Mesothelial cell of epicardium (in vitro differentiated cells): ENCODE results near the gene RAP1A. TPM values are rescaled to one million over a fixed set of nuclear protein-coding genes. Genes with fewer than 3 reads are reported as not detected.

ENCODE experiments used
- DNase-seq, 2 experiments: peaks; one replicate each; pipeline ENCODE4 v3.0.0; 2021; ENCODE audit warnings: low spot score in 2 of 2; ENCODE audit not compliant: unreplicated experiment in 2 of 2
- H3K27ac Mint-ChIP-seq: 2 replicates; pipeline ENCODE4 v1.8.0; 2021; ENCODE audit warnings: mixed read lengths
- H3K27me3 Mint-ChIP-seq: 2 replicates; pipeline ENCODE4 v1.8.0; 2021; ENCODE audit warnings: low read depth, mixed read lengths
- H3K36me3 Mint-ChIP-seq: 2 replicates; pipeline ENCODE4 v1.8.0; 2021; ENCODE audit warnings: mixed read lengths
- H3K4me1 Mint-ChIP-seq: 2 replicates; pipeline ENCODE4 v1.8.0; 2021; ENCODE audit warnings: mixed read lengths
- H3K4me3 Mint-ChIP-seq: 2 replicates; pipeline ENCODE4 v1.8.0; 2021; ENCODE audit warnings: mild to moderate bottlenecking, moderate library complexity, mixed read lengths
- H3K9me3 Mint-ChIP-seq: 2 replicates; pipeline ENCODE4 v1.8.0; 2021; ENCODE audit warnings: mixed read lengths
- total RNA-seq: library from RNA; stranded (reverse); gene quantifications from 3 replicates; pipeline ENCODE4 v1.2.1, GENCODE V29; 2021
- TF ChIP-seq, protein P1 (sequence below): fragments of 200-600 bp; sonication (generic); IDR thresholded peaks from one replicate; pipeline ENCODE4 v1.5.0; 2021; ENCODE audit warnings: antibody characterized with exemption; ENCODE audit not compliant: unreplicated experiment

The RAP1A gene
- total RNA-seq, 1 donor from 2014 or later: 28.3 TPM

DNA sequence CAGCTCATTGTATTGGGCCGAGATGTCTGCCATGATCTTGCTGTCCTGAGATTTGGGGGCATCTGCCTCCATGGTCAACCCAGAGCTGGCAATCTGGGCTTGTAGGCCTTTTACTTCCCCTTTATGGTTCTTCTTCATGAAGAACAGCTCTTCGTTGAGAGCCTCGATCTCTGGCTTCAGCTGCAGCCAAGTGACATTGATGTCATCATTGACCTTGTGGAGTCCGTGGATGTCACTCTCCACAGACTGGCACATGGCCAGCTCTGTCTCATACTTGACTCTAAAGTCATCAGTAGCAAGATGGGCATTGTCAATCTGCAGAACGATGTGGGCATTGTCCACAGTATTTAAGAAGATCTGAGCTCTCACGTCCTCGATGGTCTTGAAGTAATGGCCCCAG is 29.2 kb downstream of the RAP1A start:
- Mint-ChIP-seq H3K27me3 (no peaks in the 10 kb centered on the region), H3K27ac (peak overlapping the region; percentile 44), H3K4me3 (no peak overlapping the region), H3K36me3 (peaks cover 28% of the 10 kb centered on the region), H3K4me1 (peaks cover 17% of the 10 kb centered on the region), H3K9me3 (peaks cover 24% of the 10 kb centered on the region)
- TF ChIP-seq, protein P1, sequence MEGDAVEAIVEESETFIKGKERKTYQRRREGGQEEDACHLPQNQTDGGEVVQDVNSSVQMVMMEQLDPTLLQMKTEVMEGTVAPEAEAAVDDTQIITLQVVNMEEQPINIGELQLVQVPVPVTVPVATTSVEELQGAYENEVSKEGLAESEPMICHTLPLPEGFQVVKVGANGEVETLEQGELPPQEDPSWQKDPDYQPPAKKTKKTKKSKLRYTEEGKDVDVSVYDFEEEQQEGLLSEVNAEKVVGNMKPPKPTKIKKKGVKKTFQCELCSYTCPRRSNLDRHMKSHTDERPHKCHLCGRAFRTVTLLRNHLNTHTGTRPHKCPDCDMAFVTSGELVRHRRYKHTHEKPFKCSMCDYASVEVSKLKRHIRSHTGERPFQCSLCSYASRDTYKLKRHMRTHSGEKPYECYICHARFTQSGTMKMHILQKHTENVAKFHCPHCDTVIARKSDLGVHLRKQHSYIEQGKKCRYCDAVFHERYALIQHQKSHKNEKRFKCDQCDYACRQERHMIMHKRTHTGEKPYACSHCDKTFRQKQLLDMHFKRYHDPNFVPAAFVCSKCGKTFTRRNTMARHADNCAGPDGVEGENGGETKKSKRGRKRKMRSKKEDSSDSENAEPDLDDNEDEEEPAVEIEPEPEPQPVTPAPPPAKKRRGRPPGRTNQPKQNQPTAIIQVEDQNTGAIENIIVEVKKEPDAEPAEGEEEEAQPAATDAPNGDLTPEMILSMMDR: no peak
- DNase-seq: no peak

DNA sequence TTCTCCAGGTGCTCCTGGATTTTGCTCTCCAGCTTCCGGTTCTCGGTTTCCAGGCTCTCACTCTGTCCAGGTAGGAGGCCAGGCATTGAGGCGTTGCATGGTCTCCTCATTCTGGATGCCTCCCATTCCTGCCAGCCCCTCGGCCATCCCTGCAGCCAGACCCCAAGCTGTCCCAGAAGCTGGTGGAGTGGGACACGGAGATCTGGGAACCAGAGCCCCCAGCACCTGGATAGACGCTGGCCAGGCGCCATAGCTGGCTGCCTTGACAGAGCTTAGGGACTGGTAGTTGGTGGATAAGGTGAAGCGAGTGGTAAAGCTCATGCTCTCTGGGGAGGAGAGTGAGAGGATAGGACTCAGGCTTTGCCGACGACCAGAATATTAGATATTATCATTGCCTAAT is 29.6 kb downstream of the RAP1A start:
- Mint-ChIP-seq H3K27ac (peak overlapping the region; percentile 44), H3K36me3 (peaks cover 24% of the 10 kb centered on the region), H3K4me1 (peaks cover 17% of the 10 kb centered on the region), H3K27me3 (no peaks in the 10 kb centered on the region), H3K4me3 (no peak overlapping the region), H3K9me3 (peaks cover 20% of the 10 kb centered on the region)
- TF ChIP-seq, protein P1: no peak
- no peak for DNase-seq

DNA sequence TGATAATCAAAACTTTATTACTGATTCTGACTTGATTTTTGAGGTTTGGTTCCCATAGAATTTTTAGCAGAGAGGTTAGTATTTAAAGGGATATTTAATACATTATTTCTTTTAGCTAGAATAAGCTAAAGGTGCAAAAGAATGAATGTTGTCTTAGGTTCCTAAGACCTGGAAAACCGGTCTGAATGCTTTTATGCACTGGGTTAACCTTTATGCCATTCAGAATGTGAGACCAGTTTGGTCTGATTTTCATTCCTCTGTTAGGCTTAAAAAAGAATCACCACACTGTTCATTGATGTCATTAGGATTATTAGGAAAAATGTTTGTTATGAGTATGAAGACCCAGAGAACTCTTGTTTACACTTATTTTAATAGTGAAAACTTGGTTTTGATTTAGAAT is 30.1 kb downstream of the RAP1A start:
- no peak overlapping the region for H3K4me3 Mint-ChIP-seq
- TF ChIP-seq, protein P1: no peak
- no peak for DNase-seq
- peaks cover 18% of the 10 kb centered on the region for H3K9me3 Mint-ChIP-seq
- H3K27me3 Mint-ChIP-seq: no peaks in the 10 kb centered on the region
- peaks cover 17% of the 10 kb centered on the region for H3K4me1 Mint-ChIP-seq
- peaks cover 21% of the 10 kb centered on the region for H3K36me3 Mint-ChIP-seq
- H3K27ac Mint-ChIP-seq: peak overlapping the region; percentile 45

DNA sequence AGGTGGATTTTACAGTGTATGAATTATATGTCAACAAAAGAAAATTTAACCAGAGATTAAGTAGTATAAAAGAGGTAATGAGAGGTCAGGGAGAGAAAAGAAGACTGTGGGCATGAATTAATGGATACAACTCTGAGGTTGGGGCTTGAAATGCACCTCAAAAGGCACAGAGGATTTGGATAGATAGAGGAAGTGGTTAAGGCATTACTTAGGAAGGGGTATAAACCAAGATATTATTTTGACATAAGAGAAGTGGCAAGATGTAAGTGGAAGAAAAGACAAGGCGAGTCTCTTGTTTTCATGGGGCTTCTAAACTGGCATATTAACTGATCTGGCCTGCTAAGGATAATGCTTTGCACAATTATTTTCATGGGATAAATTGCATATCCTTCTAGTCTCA is 34.1 kb downstream of the RAP1A start:
- Mint-ChIP-seq H3K27me3 (no peaks in the 10 kb centered on the region), H3K27ac (no peak overlapping the region), H3K4me3 (no peak overlapping the region), H3K9me3 (no peaks in the 10 kb centered on the region), H3K36me3 (peaks cover 2% of the 10 kb centered on the region), H3K4me1 (peaks cover 22% of the 10 kb centered on the region)
- DNase-seq: no peak
- TF ChIP-seq, protein P1: no peak

DNA sequence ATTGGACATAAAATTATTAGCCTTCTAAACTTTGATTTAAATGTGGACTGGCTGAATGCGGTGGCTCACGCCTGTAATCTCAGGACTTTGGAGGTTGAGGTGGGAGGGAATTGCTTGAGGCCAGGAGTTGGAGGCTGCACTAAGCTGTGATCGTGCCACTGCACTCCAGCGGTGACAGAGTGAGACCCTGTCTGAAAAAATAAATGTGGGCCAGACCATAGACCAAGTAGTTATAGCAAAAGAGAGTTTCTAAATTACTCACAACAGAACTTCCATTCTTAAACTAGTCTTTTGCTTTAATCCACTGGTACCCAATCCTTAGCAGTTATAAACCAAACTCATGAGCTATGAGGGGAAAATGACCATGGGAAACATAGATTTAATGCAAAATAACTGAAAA is 35.2 kb downstream of the RAP1A start:
- Mint-ChIP-seq H3K27me3 (no peaks in the 10 kb centered on the region), H3K4me3 (no peak overlapping the region), H3K27ac (no peak overlapping the region), H3K4me1 (peaks cover 11% of the 10 kb centered on the region), H3K9me3 (no peaks in the 10 kb centered on the region), H3K36me3 (no peaks in the 10 kb centered on the region)
- no peak for DNase-seq
- TF ChIP-seq, protein P1: no peak
